ENCODE measurements around the gene CCR5AS.

The CCR5AS gene

DNA sequence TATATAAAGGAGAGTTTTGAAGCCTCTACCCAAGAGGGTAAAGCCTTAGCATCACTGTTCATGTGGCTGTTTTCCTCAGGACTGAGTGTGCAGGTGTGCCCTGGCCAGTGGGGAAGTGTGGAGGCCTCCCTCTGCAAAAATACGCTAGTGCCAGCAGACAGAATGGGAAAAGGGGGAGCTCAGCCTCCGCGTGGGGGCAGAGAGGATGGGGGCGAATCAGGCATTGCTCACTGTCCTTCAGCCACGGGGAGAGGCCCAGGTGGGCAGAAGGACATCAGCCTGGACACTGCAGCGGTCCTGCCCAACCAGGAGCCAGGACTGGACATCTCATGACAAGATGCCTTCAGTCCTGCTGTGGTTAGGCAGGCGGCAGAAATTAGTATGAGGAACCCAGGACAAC, 47.7 kb upstream of the CCR5AS start:
- no peaks in the 10 kb centered on the region for H3K9me3 ChIP-seq (ENCODE audit: control insufficient read depth in 2 of 3, insufficient read depth in 1 of 3, low read length in 3 of 3)
- H3K36me3 ChIP-seq (ENCODE audit: control insufficient read depth in 2 of 3, insufficient read depth in 3 of 3, low read length in 3 of 3), result no peaks in the 10 kb centered on the region
- FAIRE-seq (no peak), DNase-seq (no peak)
- H3K27ac ChIP-seq (ENCODE audit: low read depth in 2 of 2, low read length in 2 of 2), result no peak overlapping the region
- no peak overlapping the region for H3K9ac ChIP-seq (ENCODE audit: low read length in 3 of 3)
- TF ChIP-seq, protein P1, sequence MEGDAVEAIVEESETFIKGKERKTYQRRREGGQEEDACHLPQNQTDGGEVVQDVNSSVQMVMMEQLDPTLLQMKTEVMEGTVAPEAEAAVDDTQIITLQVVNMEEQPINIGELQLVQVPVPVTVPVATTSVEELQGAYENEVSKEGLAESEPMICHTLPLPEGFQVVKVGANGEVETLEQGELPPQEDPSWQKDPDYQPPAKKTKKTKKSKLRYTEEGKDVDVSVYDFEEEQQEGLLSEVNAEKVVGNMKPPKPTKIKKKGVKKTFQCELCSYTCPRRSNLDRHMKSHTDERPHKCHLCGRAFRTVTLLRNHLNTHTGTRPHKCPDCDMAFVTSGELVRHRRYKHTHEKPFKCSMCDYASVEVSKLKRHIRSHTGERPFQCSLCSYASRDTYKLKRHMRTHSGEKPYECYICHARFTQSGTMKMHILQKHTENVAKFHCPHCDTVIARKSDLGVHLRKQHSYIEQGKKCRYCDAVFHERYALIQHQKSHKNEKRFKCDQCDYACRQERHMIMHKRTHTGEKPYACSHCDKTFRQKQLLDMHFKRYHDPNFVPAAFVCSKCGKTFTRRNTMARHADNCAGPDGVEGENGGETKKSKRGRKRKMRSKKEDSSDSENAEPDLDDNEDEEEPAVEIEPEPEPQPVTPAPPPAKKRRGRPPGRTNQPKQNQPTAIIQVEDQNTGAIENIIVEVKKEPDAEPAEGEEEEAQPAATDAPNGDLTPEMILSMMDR (IDR thresholded peaks at IDR 0.05; ENCODE audit: borderline replicate concordance, extremely low read depth, insufficient read depth), result no peak
- no peaks in the 10 kb centered on the region for H3K27me3 ChIP-seq (ENCODE audit: control insufficient read depth, insufficient read depth, low read length)
- intact Hi-C loops (cut with DNase I), result no loop called here
- H3K4me1 ChIP-seq (ENCODE audit: control insufficient read depth in 2 of 3, insufficient read depth in 2 of 3, low read depth in 1 of 3, low read length in 3 of 3), result no peaks in the 10 kb centered on the region
- H3K4me3 ChIP-seq (ENCODE audit: low read length in 3 of 3), result no peak overlapping the region

DNA sequence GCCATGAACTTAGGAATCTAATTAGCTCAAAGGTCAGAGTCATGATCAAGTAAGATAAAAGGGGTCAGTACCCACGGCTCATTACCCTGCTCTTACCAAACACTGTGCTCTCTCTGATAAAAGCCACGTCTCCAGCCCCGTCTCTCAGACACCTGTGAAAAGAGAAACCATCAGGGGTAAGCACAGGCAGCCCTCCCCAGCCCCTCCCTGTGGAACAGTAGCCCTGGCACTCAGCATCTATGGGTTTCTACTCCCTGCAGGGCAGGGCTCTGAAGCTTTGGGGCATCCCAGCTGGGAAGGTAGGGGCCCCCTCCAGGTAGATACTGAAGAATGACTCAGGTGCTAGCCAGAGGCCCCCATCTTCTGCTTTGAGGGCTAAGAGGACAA, 47.3 kb upstream of the CCR5AS start:
- intact Hi-C loops (cut with DNase I), result no loop called here

DNA sequence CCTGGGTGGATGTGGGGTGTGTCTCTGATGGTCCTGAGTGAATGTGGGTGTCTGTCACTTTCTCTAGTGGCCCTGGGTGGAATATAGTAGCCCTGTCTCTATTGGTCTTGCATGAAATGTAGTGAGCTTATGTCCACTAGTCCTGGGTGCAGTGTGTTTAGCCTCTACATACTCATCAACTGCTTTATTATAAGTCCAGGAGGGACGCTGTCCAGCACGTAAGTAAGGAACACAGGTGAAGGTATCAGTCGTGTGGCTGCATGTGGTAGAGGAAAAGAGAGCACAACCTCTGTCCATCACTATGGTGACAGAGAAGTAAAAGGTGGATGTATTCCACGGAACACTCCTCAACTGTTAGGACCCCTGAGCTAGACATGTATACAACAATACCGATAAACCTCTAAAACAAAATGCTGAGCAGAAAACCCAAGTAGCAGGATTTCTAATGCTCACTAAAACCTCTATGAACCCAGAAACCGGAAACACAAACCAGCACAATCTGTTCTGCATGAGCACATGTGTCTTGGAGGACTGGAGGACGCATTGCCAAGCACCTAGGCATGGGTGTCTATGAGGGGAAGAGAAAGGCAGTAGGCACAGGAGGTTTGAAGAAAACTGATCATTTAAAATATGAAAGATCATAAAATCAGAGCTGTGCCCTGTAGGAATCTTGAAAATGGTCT, 46.8 kb upstream of the CCR5AS start:
- TF ChIP-seq, protein P1 (IDR thresholded peaks at IDR 0.05; ENCODE audit: borderline replicate concordance, extremely low read depth, insufficient read depth), result no peak
- H3K27ac ChIP-seq (ENCODE audit: low read depth in 2 of 2, low read length in 2 of 2), result no peak overlapping the region
- no peaks in the 10 kb centered on the region for H3K9me3 ChIP-seq (ENCODE audit: control insufficient read depth in 2 of 3, insufficient read depth in 1 of 3, low read length in 3 of 3)
- H3K4me1 ChIP-seq (ENCODE audit: control insufficient read depth in 2 of 3, insufficient read depth in 2 of 3, low read depth in 1 of 3, low read length in 3 of 3), result no peaks in the 10 kb centered on the region
- FAIRE-seq (no peak), DNase-seq (no peak)
- H3K9ac ChIP-seq (ENCODE audit: low read length in 3 of 3), result no peak overlapping the region
- intact Hi-C loops (cut with DNase I), result no loop called here
- no peaks in the 10 kb centered on the region for H3K27me3 ChIP-seq (ENCODE audit: control insufficient read depth, insufficient read depth, low read length)
- no peaks in the 10 kb centered on the region for H3K36me3 ChIP-seq (ENCODE audit: control insufficient read depth in 2 of 3, insufficient read depth in 3 of 3, low read length in 3 of 3)
- H3K4me3 ChIP-seq (ENCODE audit: low read length in 3 of 3), result no peak overlapping the region

More for the DNA sequence above, 47.3 kb upstream of the CCR5AS start:
- TF ChIP-seq, protein P1 (IDR thresholded peaks at IDR 0.05; ENCODE audit: borderline replicate concordance, extremely low read depth, insufficient read depth), result no peak
- FAIRE-seq (no peak), DNase-seq (no peak)
- Histone ChIP-seq H3K9ac (ENCODE audit: low read length in 3 of 3) (no peak overlapping the region), H3K4me1 (ENCODE audit: control insufficient read depth in 2 of 3, insufficient read depth in 2 of 3, low read depth in 1 of 3, low read length in 3 of 3) (no peaks in the 10 kb centered on the region), H3K27me3 (ENCODE audit: control insufficient read depth, insufficient read depth, low read length) (no peaks in the 10 kb centered on the region), H3K36me3 (ENCODE audit: control insufficient read depth in 2 of 3, insufficient read depth in 3 of 3, low read length in 3 of 3) (no peaks in the 10 kb centered on the region), H3K4me3 (ENCODE audit: low read length in 3 of 3) (no peak overlapping the region), H3K9me3 (ENCODE audit: control insufficient read depth in 2 of 3, insufficient read depth in 1 of 3, low read length in 3 of 3) (no peaks in the 10 kb centered on the region), H3K27ac (ENCODE audit: low read depth in 2 of 2, low read length in 2 of 2) (no peak overlapping the region)

Data from kidney (tissue), 13 donors.